ENCODE measurements around the gene SRD5A1. TPM values are rescaled to one million over a fixed set of nuclear protein-coding genes. Genes with fewer than 3 reads are reported as not detected.

Gene SRD5A1
- total RNA-seq, 1 donor from 2014 or later = 2.5 TPM

GRCh38 chr5:6713274-6714225 lies 80.3 kb downstream of the SRD5A1 start, which contains the start of gene TENT4A:
TSS of gene TENT4A (plus strand) at chr5:6713432. CDS start at chr5:6713984, 552 bp downstream.
- Histone ChIP-seq H3K36me3 (no peaks in the 10 kb centered on the region), H3K9me3 (replicated peaks) (no peaks in the 10 kb centered on the region), H3K4me1 (peaks cover 58% of the 10 kb centered on the region), H3K27me3 (ENCODE audit: low read depth) (no peaks in the 10 kb centered on the region), H3K27ac (replicated peaks) (peak within 1 kb of the TSS; percentile 99), H3K4me3 (peak within 1 kb of the TSS; percentile 87)
- no peak for TF ChIP-seq CTCF (IDR thresholded peaks at IDR 0.05; ENCODE audit: borderline replicate concordance)
- DNase-seq = peak; percentile 51
- intact Hi-C loops (cut with micrococcal nuclease) = no loop called here

GRCh38 chr5:6714226-6715041 lies 81.2 kb downstream of the SRD5A1 start:
- no peaks in the 10 kb centered on the region for H3K36me3 ChIP-seq
- TF ChIP-seq CTCF (IDR thresholded peaks at IDR 0.05; ENCODE audit: borderline replicate concordance) = no peak
- peak; percentile 45 for DNase-seq
- peak overlapping the region; percentile 87 for H3K4me3 ChIP-seq
- peaks cover 65% of the 10 kb centered on the region for H3K4me1 ChIP-seq
- no peaks in the 10 kb centered on the region for H3K27me3 ChIP-seq (ENCODE audit: low read depth)
- H3K9me3 ChIP-seq (replicated peaks) = no peaks in the 10 kb centered on the region
- intact Hi-C loops (cut with micrococcal nuclease) = no loop called here
- H3K27ac ChIP-seq (replicated peaks) = peak overlapping the region; percentile 99

GRCh38 chr5:6715271-6715670 lies 82.0 kb downstream of the SRD5A1 start:
- Histone ChIP-seq H3K9me3 (replicated peaks) (no peaks in the 10 kb centered on the region), H3K36me3 (no peaks in the 10 kb centered on the region), H3K27ac (replicated peaks) (no peak overlapping the region), H3K4me3 (peak overlapping the region; percentile 87), H3K4me1 (peaks cover 73% of the 10 kb centered on the region), H3K27me3 (ENCODE audit: low read depth) (no peaks in the 10 kb centered on the region)
- TF ChIP-seq CTCF (IDR thresholded peaks at IDR 0.05; ENCODE audit: borderline replicate concordance) = no peak
- no peak for DNase-seq
- intact Hi-C loops (cut with micrococcal nuclease) = no loop called here

- DNase-seq = no peak
- no peak for TF ChIP-seq CTCF (IDR thresholded peaks at IDR 0.05; ENCODE audit: borderline replicate concordance)
- H3K4me3 ChIP-seq = peak overlapping the region; percentile 87
- no peaks in the 10 kb centered on the region for H3K36me3 ChIP-seq
- no peaks in the 10 kb centered on the region for H3K27me3 ChIP-seq (ENCODE audit: low read depth)
- H3K4me1 ChIP-seq = peaks cover 80% of the 10 kb centered on the region
- H3K27ac ChIP-seq (replicated peaks) = no peak overlapping the region
- intact Hi-C loops (cut with micrococcal nuclease) = no loop called here
- no peaks in the 10 kb centered on the region for H3K9me3 ChIP-seq (replicated peaks)
These were observed 82.8 kb downstream of the SRD5A1 start for GRCh38 chr5:6715758-6716628.
